Calu3 (cell line): ENCODE measurements around the gene CPB1. TPM values are rescaled to one million over a fixed set of nuclear protein-coding genes. Genes with fewer than 3 reads are reported as not detected.

Source experiments
- BruUV-seq: library from RNA; stranded (reverse); fragments of 400-500 nt; replicated peaks from 2 replicates; lab custom pipeline; 2021; lab: Mats Ljungman, UMichigan
- CTCF ChIA-PET: fragments of 300-600 bp; sonication (Branson Sonifier 250); formaldehyde crosslinking; loops from one replicate; lab custom pipeline; 2022; ENCODE audit warnings: antibody characterized with exemption; lab: Charles Lee
- DNase-seq: peaks from one replicate; pipeline ENCODE4 v3.0.0; 2022
- H3K27ac Mint-ChIP-seq: one replicate; pipeline ENCODE4 v1.8.0; 2022; ENCODE audit warnings: mixed read lengths; ENCODE audit not compliant: unreplicated experiment
- H3K27me3 Mint-ChIP-seq: one replicate; pipeline ENCODE4 v1.8.0; 2022; ENCODE audit warnings: mixed read lengths; ENCODE audit not compliant: unreplicated experiment
- H3K36me3 Mint-ChIP-seq: one replicate; pipeline ENCODE4 v1.8.0; 2022; ENCODE audit warnings: mild to moderate bottlenecking, moderate library complexity, mixed read lengths; ENCODE audit not compliant: insufficient read depth, unreplicated experiment
- H3K4me1 Mint-ChIP-seq: one replicate; pipeline ENCODE4 v1.8.0; 2022; ENCODE audit warnings: mild to moderate bottlenecking, low read depth, mixed read lengths; ENCODE audit not compliant: unreplicated experiment
- H3K4me3 Mint-ChIP-seq: one replicate; pipeline ENCODE4 v1.8.0; 2022; ENCODE audit warnings: mild to moderate bottlenecking, low read depth, moderate library complexity, mixed read lengths; ENCODE audit not compliant: unreplicated experiment
- H3K9me3 Mint-ChIP-seq: one replicate; pipeline ENCODE4 v1.8.0; 2022; ENCODE audit warnings: low read depth, mixed read lengths; ENCODE audit not compliant: unreplicated experiment
- intact Hi-C: fragments of 100-400 bp; cut with micrococcal nuclease; formaldehyde crosslinking; loops from one replicate; pipeline ENCODE4 v1.10.0; 2022; ENCODE audit not compliant: unreplicated experiment
- total RNA-seq: library from RNA; stranded (reverse); gene quantifications from 2 replicates; pipeline ENCODE4 v1.2.3, GENCODE V29; 2022
- TF ChIP-seq, protein P1 (sequence below): fragments of 200-600 bp; IDR thresholded peaks from one replicate; pipeline ENCODE4 v1.8.0; 2022; ENCODE audit warnings: antibody characterized with exemption; ENCODE audit not compliant: unreplicated experiment

CPB1 gene
- total RNA-seq, 1 experiment from 2014 or later = not detected

DNA sequence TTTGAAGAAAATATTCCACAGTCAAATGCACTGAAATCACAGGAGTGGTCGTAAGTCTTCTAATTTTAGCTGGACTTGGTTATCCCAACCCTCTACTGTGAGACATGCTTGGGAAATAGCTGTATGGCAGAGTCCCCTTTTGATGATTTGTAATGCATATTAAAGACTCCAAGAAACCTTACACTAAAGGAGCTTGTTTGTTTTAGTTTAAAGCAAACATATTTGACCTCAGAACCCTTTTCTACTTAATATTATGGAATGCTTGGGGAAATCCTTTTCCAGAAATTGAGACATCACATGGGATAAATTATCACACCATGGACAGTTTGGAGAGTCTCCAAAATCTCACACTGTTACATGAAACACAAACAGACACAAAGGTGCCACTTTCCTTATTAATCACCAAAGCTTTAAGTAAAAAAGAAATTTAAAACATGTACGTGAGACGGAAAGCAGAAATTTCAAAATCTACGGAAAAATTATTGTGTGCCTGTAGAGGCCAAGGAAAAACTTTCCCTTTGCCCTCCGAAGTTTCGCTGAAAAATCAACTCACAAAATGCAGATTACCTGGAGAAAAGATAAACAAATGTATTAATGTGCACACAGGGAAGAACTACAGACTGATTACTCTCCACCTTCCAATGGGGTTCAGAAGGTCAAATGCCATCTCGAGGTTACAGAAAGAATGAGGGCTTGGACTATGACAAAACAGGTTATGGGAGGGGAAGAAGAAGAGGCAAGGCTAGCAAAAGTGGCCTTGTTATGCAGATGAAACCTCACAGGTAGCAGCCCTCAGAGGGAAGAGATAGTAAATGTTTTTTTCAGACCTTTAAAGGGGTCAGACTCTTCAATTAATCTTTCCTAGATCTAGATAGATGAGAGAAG, 7.0 kb upstream of the CPB1 start:
- TF ChIP-seq, protein P1, sequence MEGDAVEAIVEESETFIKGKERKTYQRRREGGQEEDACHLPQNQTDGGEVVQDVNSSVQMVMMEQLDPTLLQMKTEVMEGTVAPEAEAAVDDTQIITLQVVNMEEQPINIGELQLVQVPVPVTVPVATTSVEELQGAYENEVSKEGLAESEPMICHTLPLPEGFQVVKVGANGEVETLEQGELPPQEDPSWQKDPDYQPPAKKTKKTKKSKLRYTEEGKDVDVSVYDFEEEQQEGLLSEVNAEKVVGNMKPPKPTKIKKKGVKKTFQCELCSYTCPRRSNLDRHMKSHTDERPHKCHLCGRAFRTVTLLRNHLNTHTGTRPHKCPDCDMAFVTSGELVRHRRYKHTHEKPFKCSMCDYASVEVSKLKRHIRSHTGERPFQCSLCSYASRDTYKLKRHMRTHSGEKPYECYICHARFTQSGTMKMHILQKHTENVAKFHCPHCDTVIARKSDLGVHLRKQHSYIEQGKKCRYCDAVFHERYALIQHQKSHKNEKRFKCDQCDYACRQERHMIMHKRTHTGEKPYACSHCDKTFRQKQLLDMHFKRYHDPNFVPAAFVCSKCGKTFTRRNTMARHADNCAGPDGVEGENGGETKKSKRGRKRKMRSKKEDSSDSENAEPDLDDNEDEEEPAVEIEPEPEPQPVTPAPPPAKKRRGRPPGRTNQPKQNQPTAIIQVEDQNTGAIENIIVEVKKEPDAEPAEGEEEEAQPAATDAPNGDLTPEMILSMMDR = no peak
- Mint-ChIP-seq H3K27me3 (no peaks in the 10 kb centered on the region), H3K4me1 (peaks cover 6% of the 10 kb centered on the region), H3K9me3 (peaks cover 2% of the 10 kb centered on the region), H3K4me3 (no peak overlapping the region), H3K36me3 (no peaks in the 10 kb centered on the region), H3K27ac (no peak overlapping the region)
- BruUV-seq = no TSS peak
- no peak for DNase-seq
- intact Hi-C loops = no loop called here
- CTCF ChIA-PET = interaction anchor here (0.6 to 0.9 kb wide), 2 partner anchors 12 to 45 kb away, joined by 3 to 4 read pairs; no protein-coding TSS in a partner anchor

- CTCF ChIA-PET = no interaction called here
- Mint-ChIP-seq H3K9me3 (peaks cover 2% of the 10 kb centered on the region), H3K27ac (no peak overlapping the region), H3K4me3 (no peak overlapping the region), H3K36me3 (no peaks in the 10 kb centered on the region), H3K27me3 (no peaks in the 10 kb centered on the region), H3K4me1 (peaks cover 6% of the 10 kb centered on the region)
- no TSS peak for BruUV-seq
- intact Hi-C loops = no loop called here
- TF ChIP-seq, protein P1 = no peak
- DNase-seq = no peak
Measured at GRCh38 chr3:148823026-148823425, 4.6 kb upstream of the CPB1 start.

DNA sequence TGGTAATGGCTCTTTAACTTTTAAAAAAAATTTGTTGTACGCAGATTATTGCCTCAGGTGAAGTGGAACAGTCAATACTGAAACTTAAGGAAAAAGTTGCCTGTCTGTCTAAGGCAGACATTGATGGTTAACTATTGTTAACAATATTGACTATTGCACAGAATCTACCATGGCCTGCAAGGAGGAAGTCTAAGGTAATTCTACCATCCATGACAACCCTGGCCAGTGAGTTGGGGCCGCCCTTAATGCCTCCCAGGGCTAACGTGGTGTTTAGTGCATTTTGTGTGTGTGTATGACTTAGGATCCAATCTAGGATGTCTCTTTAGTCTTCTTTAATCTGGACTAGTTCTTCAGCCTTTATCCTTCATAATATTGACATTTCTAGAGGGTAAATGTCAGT, 2.1 kb upstream of the CPB1 start:
- H3K4me3 Mint-ChIP-seq = no peak overlapping the region
- TF ChIP-seq, protein P1 = no peak
- no TSS peak for BruUV-seq
- intact Hi-C loops = no loop called here
- no peaks in the 10 kb centered on the region for H3K36me3 Mint-ChIP-seq
- H3K27me3 Mint-ChIP-seq = no peaks in the 10 kb centered on the region
- H3K27ac Mint-ChIP-seq = no peak overlapping the region
- DNase-seq = no peak
- CTCF ChIA-PET = no interaction called here
- H3K9me3 Mint-ChIP-seq = peaks cover 2% of the 10 kb centered on the region
- H3K4me1 Mint-ChIP-seq = peaks cover 13% of the 10 kb centered on the region

- Mint-ChIP-seq H3K4me1 (peaks cover 8% of the 10 kb centered on the region), H3K4me3 (no peak overlapping the region), H3K36me3 (no peaks in the 10 kb centered on the region), H3K27ac (no peak overlapping the region), H3K9me3 (no peaks in the 10 kb centered on the region), H3K27me3 (no peaks in the 10 kb centered on the region)
- CTCF ChIA-PET = no interaction called here
- intact Hi-C loops = no loop called here
- TF ChIP-seq, protein P1 = no peak
- BruUV-seq = no TSS peak
- DNase-seq = no peak
Measured at GRCh38 chr3:148828136-148828690, 602 bp downstream of the CPB1 start.
